Hippocampal formation (tissue), 2 donors: Measurements from ENCODE around the gene ATG4D.
"Not testable (repeated sequence)": the region's sequence is repeated elsewhere in the genome, so short reads cannot be mapped to it uniquely, and the experiment has no call there.

Experiments
- DNase-seq, 2 donors: peaks; one replicate each; lab custom pipeline; 2025; lab: John Stamatoyannopoulos, UW

Gene ATG4D

DNA sequence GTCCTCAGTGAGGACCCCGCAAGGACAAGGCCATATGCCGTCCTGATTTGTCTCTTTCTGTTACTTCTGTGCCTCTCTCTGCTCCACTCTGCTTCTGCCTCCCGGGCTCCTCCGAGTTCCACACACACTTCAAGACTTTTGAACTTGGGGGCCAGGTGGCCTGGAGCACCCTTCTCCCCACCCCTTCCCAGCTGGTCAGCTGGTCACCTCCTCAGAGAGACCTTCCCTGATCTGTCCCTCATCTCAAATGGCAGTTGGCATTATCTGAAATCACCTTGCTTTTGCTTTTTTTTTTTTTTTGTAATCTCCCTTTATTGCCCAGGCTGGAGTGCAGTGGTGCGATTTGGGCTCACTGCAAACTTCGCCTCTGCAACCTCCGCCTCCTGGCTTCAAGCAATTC lies 24.3 kb upstream of the ATG4D start:
- DNase-seq = no peak

- no peak for DNase-seq
Measured at GRCh38 chr19:10520652-10521318, 22.9 kb upstream of the ATG4D start.

DNA sequence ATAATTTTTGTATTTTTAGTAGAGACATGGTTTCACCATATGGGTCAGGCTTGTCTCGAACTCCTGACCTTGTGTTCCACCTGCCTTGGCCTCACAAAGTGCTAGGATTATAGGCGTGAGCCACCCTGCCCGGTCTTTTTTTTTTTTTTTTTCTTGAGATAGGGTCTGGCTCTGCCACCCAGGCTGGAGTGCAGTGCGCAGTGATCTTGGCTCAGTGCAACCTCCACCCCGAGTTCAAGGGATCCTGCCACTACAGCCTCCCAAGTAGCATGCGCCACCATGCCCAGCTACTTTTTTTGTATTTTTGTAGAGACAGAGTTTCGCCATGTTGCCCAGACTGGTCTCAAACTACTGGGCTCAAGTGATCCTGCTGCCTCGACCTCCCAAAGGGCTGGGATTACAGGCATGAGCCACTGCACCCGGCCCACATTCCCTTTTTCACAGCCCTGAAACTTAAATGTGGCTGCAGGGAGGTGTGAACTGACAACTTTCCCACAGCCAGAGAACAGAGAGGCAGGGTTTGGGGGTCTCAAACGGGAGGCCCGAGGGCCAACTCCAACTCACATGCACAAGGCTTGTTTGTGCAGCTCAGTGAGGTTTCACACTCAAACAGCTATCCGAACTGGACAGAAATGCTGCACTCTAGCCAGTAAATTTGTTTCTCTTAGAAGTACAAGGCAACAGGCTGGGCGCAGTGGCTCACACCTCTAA lies 22.1 kb upstream of the ATG4D start:
- DNase-seq = no peak

- DNase-seq = no peak
Measured at GRCh38 chr19:10523135-10523636, 20.5 kb upstream of the ATG4D start.

- DNase-seq = no peak
Measured at GRCh38 chr19:10525636-10526035, 18.1 kb upstream of the ATG4D start.

DNA sequence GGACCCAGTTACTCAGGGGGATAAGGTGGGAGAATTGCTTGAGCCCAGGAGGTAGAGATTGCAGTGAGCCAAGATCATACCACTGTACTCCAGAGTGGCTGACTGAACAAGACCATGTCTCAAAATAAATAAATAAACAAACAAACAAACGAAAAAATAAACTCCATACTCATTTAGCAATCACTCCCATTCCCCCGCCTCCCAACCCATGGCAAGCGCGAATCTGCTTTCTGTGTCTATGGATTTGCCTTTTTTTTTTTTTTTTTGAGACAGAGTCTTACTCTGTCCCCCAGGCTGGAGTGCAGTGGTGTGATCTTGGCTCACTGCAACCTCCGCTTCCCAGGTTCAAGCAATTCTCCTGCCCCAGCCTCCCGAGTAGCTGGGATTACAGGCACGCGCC lies 16.8 kb upstream of the ATG4D start:
- not testable (repeated sequence) for DNase-seq

DNA sequence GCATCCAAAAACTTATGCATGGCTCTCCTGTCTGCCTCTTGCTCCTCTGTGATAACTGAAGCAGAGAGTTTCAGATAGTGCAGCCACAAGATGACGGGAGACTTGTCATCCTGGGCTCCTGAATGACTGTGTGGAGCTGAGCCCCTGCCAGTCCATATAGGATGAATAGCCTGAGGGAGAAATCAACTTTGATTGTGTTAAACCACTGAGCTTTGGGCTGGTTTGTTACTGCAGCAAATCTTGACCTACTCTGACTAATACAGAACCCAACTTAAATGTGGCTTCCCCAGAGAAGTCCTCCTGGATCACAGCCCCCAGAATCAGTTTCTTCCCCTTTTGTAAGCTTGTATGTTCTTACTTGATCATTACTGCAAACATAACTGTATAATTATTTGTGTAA lies 11.2 kb upstream of the ATG4D start:
- no peak for DNase-seq

DNA sequence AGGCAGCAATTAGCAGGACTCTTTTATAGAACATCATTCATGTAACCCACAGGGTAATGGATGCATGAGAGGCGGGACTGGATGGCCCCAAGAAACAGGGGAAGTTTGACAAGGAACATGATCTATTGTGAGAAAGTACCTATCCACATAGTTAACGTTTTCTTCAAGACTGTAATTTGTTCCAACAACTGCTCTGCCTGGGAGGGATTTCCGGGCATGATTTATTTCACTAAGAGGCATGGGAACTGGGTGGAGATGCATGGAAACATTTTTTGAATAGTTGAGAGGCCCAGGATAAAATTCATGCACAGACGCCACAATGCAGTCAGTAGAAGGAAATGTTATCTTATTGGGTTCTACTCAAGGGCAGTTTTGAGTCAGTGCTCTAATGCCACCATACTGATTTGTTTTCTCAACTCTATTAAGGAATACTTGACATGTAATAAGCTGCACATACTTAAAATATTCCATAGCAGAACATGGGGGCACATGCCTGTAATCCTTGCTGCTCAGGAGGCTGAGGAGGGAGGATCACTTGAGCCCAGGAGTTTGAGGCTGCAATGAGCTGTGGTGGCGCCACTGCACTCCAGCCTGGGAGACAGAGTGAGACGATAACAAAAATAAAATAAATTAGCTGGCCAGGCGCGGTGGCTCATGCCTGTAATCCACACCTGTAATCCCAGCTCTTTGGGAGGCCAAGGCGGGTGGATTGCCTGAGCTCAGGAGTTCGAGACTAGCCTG lies 9.9 kb upstream of the ATG4D start:
- DNase-seq = no peak

- DNase-seq = no peak
Measured at GRCh38 chr19:10535613-10536012, 8.1 kb upstream of the ATG4D start.

- no peak for DNase-seq
Measured at GRCh38 chr19:10537668-10538067, 6.0 kb upstream of the ATG4D start.

- DNase-seq = no peak
Measured at GRCh38 chr19:10538204-10538983, 5.3 kb upstream of the ATG4D start.

GRCh38 chr19:10539016-10539415 lies 4.7 kb upstream of the ATG4D start:
- not testable (repeated sequence) for DNase-seq

GRCh38 chr19:10543059-10543419 lies 665 bp upstream of the ATG4D start:
- no peak for DNase-seq

GRCh38 chr19:10544242-10544752 lies 593 bp downstream of the ATG4D start:
- peak in 1 of 2 donors; percentile 40 for DNase-seq

- DNase-seq = no peak
Measured at GRCh38 chr19:10544753-10545251, 1.1 kb downstream of the ATG4D start.

GRCh38 chr19:10546817-10547216 lies 3.1 kb downstream of the ATG4D start:
- no peak for DNase-seq

- no peak for DNase-seq
Measured at GRCh38 chr19:10548746-10549276, 5.1 kb downstream of the ATG4D start.

- DNase-seq = no peak
Measured at GRCh38 chr19:10549733-10550132, 6.0 kb downstream of the ATG4D start.

GRCh38 chr19:10550336-10550735 lies 6.6 kb downstream of the ATG4D start:
- no peak for DNase-seq

GRCh38 chr19:10551006-10551405 lies 7.3 kb downstream of the ATG4D start:
- DNase-seq = not testable (repeated sequence)

DNA sequence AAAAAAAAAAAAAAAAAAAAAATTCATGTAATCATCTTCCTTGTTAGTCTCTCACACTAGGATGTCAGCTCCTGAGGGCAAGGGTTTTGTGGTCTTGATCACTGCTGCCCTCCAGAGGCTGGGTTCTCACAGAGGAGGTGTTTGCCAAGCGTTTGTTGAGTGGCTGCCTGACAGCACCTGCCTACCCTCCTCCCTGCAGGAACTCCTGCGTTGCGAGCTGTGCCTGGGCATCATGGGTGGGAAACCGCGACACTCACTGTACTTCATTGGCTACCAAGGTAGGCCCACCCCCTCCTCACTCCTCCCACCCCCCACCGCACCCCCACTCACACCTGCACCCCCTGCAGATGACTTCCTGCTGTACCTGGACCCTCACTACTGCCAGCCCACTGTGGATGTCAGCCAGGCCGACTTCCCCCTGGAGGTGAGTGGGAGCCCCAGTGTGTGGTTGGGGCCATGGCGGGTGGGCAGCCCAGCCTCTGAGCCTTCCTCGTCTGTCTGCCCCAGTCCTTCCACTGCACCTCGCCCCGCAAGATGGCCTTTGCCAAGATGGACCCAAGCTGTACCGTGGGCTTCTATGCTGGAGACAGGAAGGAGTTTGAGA lies 8.1 kb downstream of the ATG4D start:
- no peak for DNase-seq
